GM13977 (cell line): Measurements from ENCODE around the gene NLE1.

ENCODE experiments used
- DNase-seq: peaks from one replicate; pipeline ENCODE4 v3.0.0; 2012; ENCODE audit warnings: low spot score
- CTCF ChIP-seq: IDR thresholded peaks from 2 replicates; pipeline ENCODE4 v1.5.1; 2012; ENCODE audit warnings: mild to moderate bottlenecking, control low read depth; ENCODE audit not compliant: insufficient read depth; ENCODE audit errors: extremely low read depth, missing control alignments
- in situ Hi-C: fragments of 300-500 bp; cut with MboI; formaldehyde crosslinking; loops from one replicate; pipeline ENCODE4 v1.12.0; 2022; ENCODE audit warnings: low sequenced_read_pairs, low pct_unique_long_range_greater_than_20kb, mixed read lengths, inconsistent platforms; ENCODE audit not compliant: unreplicated experiment

Gene NLE1

GRCh38 chr17:35089586-35090296 is 52.4 kb downstream of the NLE1 start:
- in situ Hi-C loops = no loop called here
- DNase-seq = peak; percentile 51
- no peak for TF ChIP-seq CTCF

GRCh38 chr17:35088881-35089585 is 53.1 kb downstream of the NLE1 start:
- in situ Hi-C loops = no loop called here
- DNase-seq = peak; percentile 91
- TF ChIP-seq CTCF = peak; percentile 95

GRCh38 chr17:35088356-35088880 is 53.7 kb downstream of the NLE1 start:
- TF ChIP-seq CTCF = no peak
- in situ Hi-C loops = no loop called here
- peak; percentile 24 for DNase-seq

GRCh38 chr17:35087731-35088355 is 54.3 kb downstream of the NLE1 start:
- in situ Hi-C loops = no loop called here
- no peak for TF ChIP-seq CTCF
- no peak for DNase-seq

GRCh38 chr17:35086931-35087573 is 55.1 kb downstream of the NLE1 start:
- in situ Hi-C loops = no loop called here
- DNase-seq = no peak
- no peak for TF ChIP-seq CTCF

- DNase-seq = no peak
- in situ Hi-C loops = no loop called here
- no peak for TF ChIP-seq CTCF
Measured at GRCh38 chr17:35086164-35086563, 55.9 kb downstream of the NLE1 start.
